T-cell (primary cell): ENCODE data around the gene CUX1. TPM values are rescaled to one million over a fixed set of nuclear protein-coding genes. Genes with fewer than 3 reads are reported as not detected.

Experiments
- ATAC-seq, 4 experiments: fragments of 200-7000 bp in 3 of 4; fragments of 150-1000 bp in 1 of 4; cut with Tn5 transposase; replicated peaks in 1 of 4; 1 replicate in 3 of 4; 2 replicates in 1 of 4; pipeline ENCODE4 v1.10.0; 2021; ENCODE audit warnings: moderate library complexity in 3 of 4, mild to moderate bottlenecking in 2 of 4, moderate number of reproducible peaks in 1 of 4
- CTCF ChIA-PET, 2 donors: fragments of 300-600 bp; sonication (Branson Sonifier 250); formaldehyde crosslinking; loops; one replicate each; lab custom pipeline; 2022; ENCODE audit warnings: antibody characterized with exemption in 2 of 2; lab: Charles Lee
- POLR2A ChIA-PET, 2 donors: fragments of 300-600 bp; sonication (Branson Sonifier 250); formaldehyde crosslinking; loops; one replicate each; lab custom pipeline; 2022; ENCODE audit warnings: antibody characterized with exemption in 2 of 2; lab: Charles Lee
- DNase-seq, 35 experiments: peaks; one replicate each; pipeline versions ENCODE4 v3.0.0 to v3.0.0-alpha.2; 2013 to 2023
- H3K27ac ChIP-seq: one replicate; pipeline ENCODE4 v1.5.1; 2013; ENCODE audit warnings: low read length
- H3K27me3 ChIP-seq, 2 experiments: replicated peaks in 1 of 2; 1 replicate in 1 of 2; 2 replicates in 1 of 2; pipeline versions ENCODE4 v1.6.1 to v1.7.0; 2013; ENCODE audit warnings: low read length in 1 of 2, mixed read lengths in 1 of 2; ENCODE audit not compliant: control insufficient read depth in 2 of 2, insufficient read depth in 2 of 2; ENCODE audit errors: extremely low read depth in 1 of 2
- H3K36me3 ChIP-seq, 2 donors: 1 replicate in 1 of 2; 2 replicates in 1 of 2; pipeline versions ENCODE4 v1.6.1 to v1.7.0; 2013; ENCODE audit warnings: low read length in 1 of 2; ENCODE audit not compliant: control insufficient read depth in 2 of 2, insufficient read depth in 1 of 2; ENCODE audit errors: extremely low read depth in 1 of 2
- H3K4me1 ChIP-seq, 2 experiments: 1 replicate in 1 of 2; 2 replicates in 1 of 2; pipeline versions ENCODE4 v1.6.1 to v1.7.0; 2013; ENCODE audit warnings: low read length in 2 of 2, mixed read lengths in 1 of 2; ENCODE audit not compliant: insufficient read depth in 2 of 2, control insufficient read depth in 1 of 2; ENCODE audit errors: extremely low read depth in 1 of 2
- H3K4me3 ChIP-seq, 2 donors: 1 replicate in 1 of 2; 2 replicates in 1 of 2; pipeline versions ENCODE4 v1.5.1 to v1.7.0; 2013; ENCODE audit warnings: mild to moderate bottlenecking in 2 of 2, low read length in 1 of 2, moderate library complexity in 1 of 2; ENCODE audit not compliant: control insufficient read depth in 1 of 2; ENCODE audit errors: extremely low read depth in 1 of 2
- H3K9me3 ChIP-seq: 2 replicates; pipeline ENCODE4 v1.7.0; 2013
- H3K27ac Mint-ChIP-seq, 2 donors: one replicate each; pipeline ENCODE4 v1.8.0; 2020 to 2021; ENCODE audit warnings: mild to moderate bottlenecking in 2 of 2, mixed read lengths in 2 of 2
- H3K27me3 Mint-ChIP-seq, 2 donors: one replicate each; pipeline ENCODE4 v1.8.0; 2021 to 2022; ENCODE audit warnings: mixed read lengths in 2 of 2
- H3K36me3 Mint-ChIP-seq: one replicate; pipeline ENCODE4 v1.8.0; 2021; ENCODE audit warnings: mixed read lengths
- H3K4me1 Mint-ChIP-seq, 3 donors: one replicate each; pipeline ENCODE4 v1.8.0; 2020 to 2022; ENCODE audit warnings: mixed read lengths in 3 of 3, mild to moderate bottlenecking in 1 of 3
- H3K4me3 Mint-ChIP-seq, 3 donors: one replicate each; pipeline ENCODE4 v1.8.0; 2020 to 2022; ENCODE audit warnings: mild to moderate bottlenecking in 3 of 3, mixed read lengths in 3 of 3, moderate library complexity in 3 of 3
- H3K9me3 Mint-ChIP-seq, 3 donors: one replicate each; pipeline ENCODE4 v1.8.0; 2020 to 2022; ENCODE audit warnings: mixed read lengths in 3 of 3
- WGBS: methylation state at CpG from one replicate; pipeline ENCODE4 v1.1.5; 2013; ENCODE audit warnings: missing lambda C conversion rate; ENCODE audit not compliant: insufficient coverage; 5-methylcytosine and 5-hydroxymethylcytosine counted together
- total RNA-seq, 35 experiments: library from RNA in 6 of 35; stranded (reverse) in 6 of 35; fragments of 120-200 nt in 1 of 35; gene quantifications; one replicate each; pipeline versions ENCODE4 v1.2.1 to v1.2.4 and lab custom pipeline; 2013 to 2026

CUX1 gene
- total RNA-seq, 5 donors from 2014 or later (not counting 1 experiment from before 2014, with no cell fraction given), result 36.9 to 50.2 (median 42.8) TPM

DNA sequence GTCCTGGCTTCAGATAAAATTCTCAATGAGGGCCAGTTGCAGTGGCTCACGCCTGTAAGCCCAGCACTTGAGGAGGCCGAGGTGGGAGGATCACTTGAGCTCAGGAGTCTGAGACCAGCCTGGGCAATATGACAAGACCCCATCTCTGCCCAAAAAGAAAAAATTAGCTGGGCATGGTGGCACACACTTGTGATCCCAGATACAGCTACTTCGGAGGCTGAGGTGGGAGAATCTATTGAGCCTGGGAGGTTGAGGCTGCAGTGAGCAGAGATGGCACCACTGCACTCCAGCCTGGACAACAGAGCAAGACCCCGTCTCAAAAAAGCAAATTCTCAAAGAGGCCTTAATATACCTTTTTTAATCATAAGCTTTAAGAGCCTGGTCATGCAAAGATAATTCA, 142.9 kb downstream of the CUX1 start:
- peaks cover 5 to 13% (median 6%) of the 10 kb centered on the region in 3 donors for H3K4me1 Mint-ChIP-seq
- no CpG with 5 or more reads among the region's 4 CpGs for WGBS
- ATAC-seq (no peak), DNase-seq (no peak)
- Histone ChIP-seq H3K4me1 (no peaks in the 10 kb centered on the region), H3K27ac (no peak overlapping the region), H3K27me3 (no peaks in the 10 kb centered on the region), H3K4me3 (no peak overlapping the region), H3K36me3 (no peaks in the 10 kb centered on the region), H3K9me3 (no peaks in the 10 kb centered on the region)
- H3K36me3 Mint-ChIP-seq, result no peaks in the 10 kb centered on the region
- H3K27me3 Mint-ChIP-seq, result no peaks in the 10 kb centered on the region
- ChIA-PET CTCF (no interaction called here), POLR2A (no interaction called here)
- no peak overlapping the region for H3K27ac Mint-ChIP-seq
- H3K9me3 Mint-ChIP-seq, result no peaks in the 10 kb centered on the region
- no peak overlapping the region for H3K4me3 Mint-ChIP-seq

DNA sequence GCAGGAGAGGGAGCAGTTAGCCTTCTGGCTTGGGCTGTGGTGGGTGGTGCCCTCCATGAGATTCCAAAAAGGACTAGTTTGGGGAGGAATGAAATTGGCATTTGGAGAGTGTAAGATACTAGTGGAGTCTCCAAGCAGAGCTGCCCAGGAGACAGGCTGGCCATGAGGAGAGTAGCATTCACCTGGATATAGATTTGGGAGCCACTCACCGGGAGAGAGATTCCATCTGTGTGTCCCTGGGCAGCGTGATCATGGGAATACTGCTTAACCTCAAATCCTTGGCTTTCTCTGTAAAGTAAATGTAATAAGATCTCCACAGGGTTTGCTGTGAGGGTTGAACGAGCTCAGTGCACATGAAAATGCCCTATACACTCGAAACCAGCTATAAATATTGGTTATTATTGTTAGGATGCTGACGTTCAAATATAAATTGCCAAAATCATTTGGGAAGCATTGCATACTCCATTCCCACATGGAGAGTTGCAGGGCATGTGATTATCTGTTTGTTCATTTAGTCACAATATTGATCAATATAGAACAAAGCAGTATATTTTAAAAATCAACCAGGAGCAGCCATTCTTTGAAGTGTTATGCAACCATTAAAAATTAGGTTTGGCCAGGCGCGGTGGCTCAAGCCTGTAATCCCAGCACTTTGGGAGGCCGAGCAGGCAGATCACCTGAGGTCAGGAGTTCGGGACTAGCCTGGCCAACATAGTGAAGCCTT, 143.7 kb downstream of the CUX1 start:
- no peak for ATAC-seq
- Mint-ChIP-seq H3K9me3 (no peaks in the 10 kb centered on the region), H3K4me3 (no peak overlapping the region), H3K27ac (no peak overlapping the region), H3K27me3 (no peaks in the 10 kb centered on the region), H3K36me3 (no peaks in the 10 kb centered on the region), H3K4me1 (peaks cover 6 to 13% (median 6%) of the 10 kb centered on the region in 3 donors)
- H3K27ac ChIP-seq, result no peak overlapping the region
- no peaks in the 10 kb centered on the region for H3K4me1 ChIP-seq
- no peaks in the 10 kb centered on the region for H3K36me3 ChIP-seq
- WGBS, result 79% methylated on average over 4 of the region's 9 CpGs
- ChIA-PET CTCF (no interaction called here), POLR2A (no interaction called here)
- H3K9me3 ChIP-seq, result no peaks in the 10 kb centered on the region
- DNase-seq, result no peak
- no peaks in the 10 kb centered on the region for H3K27me3 ChIP-seq
- no peak overlapping the region for H3K4me3 ChIP-seq

DNA sequence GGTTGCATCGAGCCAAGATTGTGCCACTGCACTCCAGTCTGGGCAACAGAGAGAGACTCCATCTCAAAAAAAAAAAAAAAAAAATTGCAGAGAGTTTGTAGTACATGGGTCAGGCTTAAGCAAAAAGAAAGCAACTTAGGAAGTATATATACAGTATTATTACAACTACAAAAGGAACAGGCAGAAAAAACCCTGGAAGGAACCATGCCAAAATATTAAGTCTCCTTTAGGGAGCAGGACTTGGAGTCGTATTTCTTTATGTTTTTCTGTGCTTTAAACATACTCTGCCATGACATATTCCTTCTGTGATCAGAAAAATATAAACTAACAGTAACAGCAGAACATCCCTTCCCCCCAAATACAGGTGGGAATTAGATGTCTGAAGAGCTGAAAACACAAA, 144.4 kb downstream of the CUX1 start:
- Histone ChIP-seq H3K27me3 (no peaks in the 10 kb centered on the region), H3K4me1 (no peaks in the 10 kb centered on the region), H3K4me3 (no peak overlapping the region), H3K9me3 (no peaks in the 10 kb centered on the region), H3K36me3 (no peaks in the 10 kb centered on the region), H3K27ac (no peak overlapping the region)
- Mint-ChIP-seq H3K4me3 (no peak overlapping the region), H3K36me3 (no peaks in the 10 kb centered on the region), H3K4me1 (peaks cover 6 to 11% (median 10%) of the 10 kb centered on the region in 3 donors), H3K9me3 (no peaks in the 10 kb centered on the region), H3K27me3 (no peaks in the 10 kb centered on the region), H3K27ac (no peak overlapping the region)
- DNase-seq (no peak), ATAC-seq (no peak)
- WGBS, result no CpG with 5 or more reads among the region's 2 CpGs
- CTCF ChIA-PET, result no interaction called here
- POLR2A ChIA-PET, result no interaction called here

DNA sequence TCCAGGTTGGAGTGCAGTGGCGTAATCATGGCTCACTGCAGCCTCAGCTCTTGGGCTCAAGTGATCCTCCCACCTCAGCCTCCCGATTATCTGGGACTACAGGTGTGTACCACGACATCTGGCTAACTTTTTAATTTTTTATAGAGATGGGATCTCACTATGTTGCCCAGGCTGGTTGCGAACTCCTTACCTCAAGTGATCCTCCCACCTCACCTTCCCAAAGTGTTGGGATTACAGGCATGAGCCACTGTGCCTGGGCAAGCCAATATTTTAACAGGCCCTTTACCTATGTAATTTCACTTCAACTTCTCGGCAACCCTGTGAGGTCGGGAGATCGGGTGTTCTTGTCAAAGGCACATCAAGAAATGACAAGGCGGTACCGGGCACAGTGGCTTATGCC, 146.3 kb downstream of the CUX1 start:
- peaks cover 0 to 10% (median 4%) of the 10 kb centered on the region in 3 donors for H3K4me1 Mint-ChIP-seq
- POLR2A ChIA-PET, result no interaction called here

DNA sequence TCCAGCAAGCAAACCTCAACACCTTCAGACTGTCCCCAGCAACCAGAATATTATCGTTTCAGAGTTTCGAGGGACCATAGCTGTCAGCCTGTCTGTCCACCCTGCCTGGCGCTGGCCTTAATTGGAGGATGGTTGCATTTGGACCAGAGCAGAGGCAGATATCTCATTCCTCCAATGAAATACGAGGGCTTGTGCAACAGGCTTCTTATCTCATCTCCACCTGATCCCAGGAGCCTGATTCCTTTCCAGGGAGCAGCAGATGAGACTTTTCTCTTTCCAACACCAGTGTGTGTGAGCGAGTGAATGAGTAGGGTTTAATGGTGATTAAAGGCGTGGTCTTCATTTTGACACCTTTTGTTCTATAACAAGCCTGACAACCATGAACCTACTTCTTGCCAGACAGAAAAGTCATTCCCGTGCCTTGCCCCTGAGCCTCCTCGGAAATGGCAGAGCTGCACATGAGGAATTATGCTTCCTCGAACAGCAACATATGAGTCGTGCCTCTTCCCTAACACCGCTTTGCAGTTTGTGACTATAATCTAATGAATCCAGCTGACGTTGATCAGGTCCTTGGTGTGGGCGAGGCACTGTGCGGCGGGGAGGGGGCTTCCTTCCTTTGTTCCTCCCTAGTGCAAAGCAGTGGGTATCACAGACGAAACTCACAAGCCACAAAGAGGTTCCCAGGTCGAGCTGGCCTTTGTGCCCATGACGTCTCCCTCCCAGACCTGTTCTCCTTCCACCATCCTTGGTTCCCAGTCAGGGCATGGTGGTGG, 147.4 kb downstream of the CUX1 start:
- Histone ChIP-seq H3K36me3 (no peaks in the 10 kb centered on the region), H3K9me3 (no peaks in the 10 kb centered on the region), H3K27me3 (no peaks in the 10 kb centered on the region), H3K27ac (no peak overlapping the region), H3K4me3 (no peak overlapping the region), H3K4me1 (no peaks in the 10 kb centered on the region)
- POLR2A ChIA-PET, result no interaction called here
- 92% methylated on average over 10 of the region's 18 CpGs for WGBS
- Mint-ChIP-seq H3K36me3 (peaks cover 3% of the 10 kb centered on the region), H3K9me3 (no peaks in the 10 kb centered on the region), H3K27ac (no peak overlapping the region), H3K4me1 (peaks cover 0 to 12% (median 4%) of the 10 kb centered on the region in 3 donors), H3K27me3 (no peaks in the 10 kb centered on the region), H3K4me3 (no peak overlapping the region)
- no peak for DNase-seq
- no peak for ATAC-seq
- CTCF ChIA-PET, result no interaction called here

More for the DNA sequence above, 146.3 kb downstream of the CUX1 start:
- no peak overlapping the region for H3K4me3 ChIP-seq
- no peak for ATAC-seq
- Mint-ChIP-seq H3K27ac (no peak overlapping the region), H3K4me3 (no peak overlapping the region), H3K36me3 (no peaks in the 10 kb centered on the region), H3K27me3 (no peaks in the 10 kb centered on the region), H3K9me3 (no peaks in the 10 kb centered on the region)
- CTCF ChIA-PET, result no interaction called here
- H3K4me1 ChIP-seq, result no peaks in the 10 kb centered on the region
- no peaks in the 10 kb centered on the region for H3K36me3 ChIP-seq
- H3K9me3 ChIP-seq, result no peaks in the 10 kb centered on the region
- H3K27ac ChIP-seq, result no peak overlapping the region
- H3K27me3 ChIP-seq, result no peaks in the 10 kb centered on the region
- 98% methylated on average over 5 of the region's 9 CpGs for WGBS
- no peak for DNase-seq

DNA sequence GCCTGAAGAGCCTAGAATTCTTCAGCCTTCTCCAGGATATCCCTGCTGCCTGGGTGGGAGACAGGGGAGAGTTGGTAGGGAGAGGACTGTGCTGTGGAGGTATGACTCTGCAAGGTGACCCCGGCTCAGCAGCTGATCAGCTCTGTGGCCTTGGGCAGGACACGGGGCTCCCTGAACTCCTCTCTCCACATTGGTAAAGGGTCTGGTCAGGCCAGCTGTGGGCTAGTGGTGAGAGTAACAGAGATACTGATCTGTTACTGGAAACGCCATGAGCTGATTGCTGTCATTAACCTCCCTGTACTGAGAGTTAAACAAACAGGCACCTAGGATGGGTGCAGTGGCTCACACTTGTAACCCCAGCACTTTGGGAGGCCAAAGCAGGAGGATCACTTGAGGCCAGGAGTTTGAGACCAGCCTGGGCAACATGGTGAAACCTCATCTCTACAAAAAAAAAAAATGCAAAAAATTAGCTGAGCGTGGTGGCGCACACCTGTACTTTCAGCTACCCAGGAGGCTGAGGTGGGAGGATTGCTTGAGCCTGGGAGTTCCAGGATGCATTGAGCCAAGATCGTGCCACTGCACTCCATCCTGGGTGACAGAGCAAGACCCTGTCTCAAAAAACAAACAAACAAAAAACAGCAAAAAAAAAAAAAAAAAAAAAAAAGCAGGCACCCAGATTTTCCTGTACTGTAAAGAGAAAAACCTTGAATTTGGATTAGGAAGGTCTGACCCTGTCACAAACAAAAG, 151.5 kb downstream of the CUX1 start:
- CTCF ChIA-PET, result no interaction called here
- Histone ChIP-seq H3K4me1 (no peaks in the 10 kb centered on the region), H3K9me3 (no peaks in the 10 kb centered on the region), H3K27ac (no peak overlapping the region), H3K4me3 (no peak overlapping the region), H3K36me3 (peaks cover 4 to 8% of the 10 kb centered on the region in 2 donors), H3K27me3 (no peaks in the 10 kb centered on the region)
- Mint-ChIP-seq H3K27me3 (no peaks in the 10 kb centered on the region), H3K4me1 (peaks cover 0 to 10% (median 2%) of the 10 kb centered on the region in 3 donors), H3K36me3 (peaks cover 13% of the 10 kb centered on the region), H3K4me3 (no peak overlapping the region), H3K9me3 (peaks cover 0 to 6% (median 6%) of the 10 kb centered on the region in 3 donors), H3K27ac (no peak overlapping the region)
- 63% methylated on average over 1 of the region's 6 CpGs for WGBS
- DNase-seq (no peak), ATAC-seq (no peak)
- POLR2A ChIA-PET, result no interaction called here
